HG02678 (cell line): ENCODE results near the gene NR2F1.

Experiments
- ATAC-seq: cut with Tn5 transposase; IDR thresholded peaks from one replicate; pipeline ENCODE4 v1.9.1; 2021; ENCODE audit warnings: mild to moderate bottlenecking, moderate library complexity; ENCODE audit not compliant: unreplicated experiment

Gene NR2F1

GRCh38 chr5:93603793-93604643 lies 21.0 kb downstream of the NR2F1 start:
- ATAC-seq = no peak

- ATAC-seq = no peak
Measured at GRCh38 chr5:93604644-93605515, 21.9 kb downstream of the NR2F1 start.

- no peak for ATAC-seq
Measured at GRCh38 chr5:93606382-93606752, 23.3 kb downstream of the NR2F1 start.

GRCh38 chr5:93607367-93608258 lies 24.6 kb downstream of the NR2F1 start:
- ATAC-seq = peak; percentile 84

- ATAC-seq = no peak
Measured at GRCh38 chr5:93608855-93609254, 25.8 kb downstream of the NR2F1 start.

- no peak for ATAC-seq
Measured at GRCh38 chr5:93609762-93610161, 26.7 kb downstream of the NR2F1 start.

GRCh38 chr5:93610581-93611272 lies 27.7 kb downstream of the NR2F1 start:
- no peak for ATAC-seq

- ATAC-seq = no peak
Measured at GRCh38 chr5:93611273-93611975, 28.4 kb downstream of the NR2F1 start.

- ATAC-seq = no peak
Measured at GRCh38 chr5:93611976-93612854, 29.2 kb downstream of the NR2F1 start.

- ATAC-seq = no peak
Measured at GRCh38 chr5:93612855-93613243, 29.8 kb downstream of the NR2F1 start.

- no peak for ATAC-seq
Measured at GRCh38 chr5:93616538-93617174, 33.6 kb downstream of the NR2F1 start.

GRCh38 chr5:93620487-93621326 lies 37.7 kb downstream of the NR2F1 start:
- ATAC-seq = peak; percentile 99

- ATAC-seq = peak; percentile 9
Measured at GRCh38 chr5:93621327-93621798, 38.3 kb downstream of the NR2F1 start.

- no peak for ATAC-seq
Measured at GRCh38 chr5:93622240-93622885, 39.3 kb downstream of the NR2F1 start.

GRCh38 chr5:93623153-93623552 lies 40.1 kb downstream of the NR2F1 start:
- ATAC-seq = no peak

- no peak for ATAC-seq
Measured at GRCh38 chr5:93626801-93627200, 43.8 kb downstream of the NR2F1 start.

- no peak for ATAC-seq
Measured at GRCh38 chr5:93632327-93632726, 49.3 kb downstream of the NR2F1 start.
